Omental fat pad (tissue), 4 donors: Measurements from ENCODE around the gene SLC25A23. TPM values are rescaled to one million over a fixed set of nuclear protein-coding genes. Genes with fewer than 3 reads are reported as not detected.
A peak's percentile ranks its signal among the peaks of the same experiment; 100 is the strongest.
"Not testable (repeated sequence)": the region's sequence is repeated elsewhere in the genome, so short reads cannot be mapped to it uniquely, and the experiment has no call there.

Source experiments
- ATAC-seq: fragments of 150-250 bp; one replicate; pipeline ENCODE4 v1.9.1; 2016; ENCODE audit warnings: mild to moderate bottlenecking, moderate library complexity; ENCODE audit not compliant: low FRiP score
- DNase-seq: peaks from one replicate; pipeline ENCODE4 v3.0.0-alpha.2; 2019; ENCODE audit warnings: low spot score
- CTCF ChIP-seq, 3 donors: fragments of 450-650 bp; IDR thresholded peaks; one replicate each; pipeline ENCODE4 v1.5.1; 2016 to 2017; ENCODE audit warnings: antibody characterized with exemption in 3 of 3, mild to moderate bottlenecking in 3 of 3, moderate library complexity in 2 of 3
- total RNA-seq, 4 donors: library from RNA; depleted of rRNA; stranded (reverse); fragments of >200 nt; gene quantifications; one replicate each; pipeline ENCODE4 v1.1.0, GENCODE V29; 2016

SLC25A23 gene
- total RNA-seq, 4 donors from 2014 or later = 24.6 to 28.7 (median 26.3) TPM

DNA sequence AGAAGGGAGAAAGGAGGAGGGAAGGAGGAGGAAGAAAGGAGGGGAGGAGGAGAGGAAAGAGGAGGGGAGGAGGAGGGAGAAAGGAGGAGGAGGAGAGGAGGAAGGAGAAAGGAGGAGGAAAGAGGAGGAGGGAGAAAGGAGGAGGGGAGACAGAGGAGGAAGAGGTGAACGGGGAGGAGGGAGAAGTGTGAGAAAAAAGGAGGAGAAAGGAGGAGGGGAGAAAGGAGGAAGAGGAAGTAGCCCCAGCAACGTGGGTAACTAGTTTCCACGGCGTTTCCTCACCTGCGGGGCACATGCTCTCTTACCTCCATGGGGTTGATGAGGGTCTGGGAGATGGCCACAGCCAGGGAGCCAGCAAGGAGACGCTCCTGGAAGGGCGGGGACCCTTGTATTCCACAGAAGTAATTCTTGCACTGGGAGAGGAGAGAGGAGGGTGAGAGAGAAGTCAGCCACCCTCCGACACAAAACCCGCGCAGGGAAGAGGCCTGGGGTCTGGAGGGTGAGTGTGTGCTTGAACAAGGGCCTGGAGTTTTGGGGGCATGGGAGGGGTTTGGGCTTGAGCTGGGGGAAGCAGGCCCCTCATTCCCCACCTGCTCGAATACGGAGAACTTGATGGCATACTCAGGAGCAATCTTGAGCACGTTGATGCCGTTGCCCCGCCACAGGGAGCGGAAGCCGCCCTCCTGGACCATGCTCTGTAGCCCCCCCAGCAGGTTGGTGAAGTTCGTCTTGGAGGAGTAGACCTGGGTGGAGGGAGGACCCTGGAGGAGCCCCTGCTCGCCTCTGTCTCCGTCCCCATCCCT is 30.0 kb downstream of the SLC25A23 start:
- no peak for TF ChIP-seq CTCF (IDR thresholded peaks at IDR 0.05)
- ATAC-seq = no peak

DNA sequence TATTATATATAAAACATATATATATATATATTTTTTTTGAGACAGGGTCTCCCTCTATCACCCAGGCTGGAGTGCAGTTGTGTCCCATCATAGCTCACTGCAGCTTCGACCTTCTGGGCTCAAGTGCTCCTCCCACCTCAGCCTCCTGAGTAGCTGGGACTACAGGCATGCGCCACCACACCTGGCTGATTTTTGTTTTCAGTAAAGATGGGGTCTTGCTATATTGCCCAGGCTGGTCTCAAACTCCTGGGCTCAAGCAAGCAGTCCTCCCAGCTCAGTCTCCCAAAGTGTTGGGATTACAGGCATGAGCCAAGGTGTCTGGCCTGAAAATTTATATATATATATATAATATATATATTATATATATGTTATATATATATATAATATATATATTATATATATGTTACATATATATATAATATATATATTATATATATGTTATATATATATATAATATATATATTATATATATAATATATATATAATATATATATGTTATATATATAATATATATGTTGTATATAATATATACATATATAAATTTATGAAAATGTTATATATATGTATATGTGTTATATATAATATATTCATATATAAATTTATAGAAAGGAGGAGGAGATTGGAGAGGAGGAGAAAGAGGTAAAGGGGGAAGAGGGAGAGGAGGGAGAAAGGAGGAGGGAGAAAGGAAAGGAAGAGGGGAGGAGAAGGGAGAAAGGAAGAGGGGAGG is 30.7 kb downstream of the SLC25A23 start:
- not testable (repeated sequence) for DNase-seq, ATAC-seq

More for the DNA sequence above, 30.0 kb downstream of the SLC25A23 start:
- DNase-seq = no peak

- TF ChIP-seq CTCF (IDR thresholded peaks at IDR 0.05) = no peak
- DNase-seq (no peak), ATAC-seq (no peak)
These were observed 32.5 kb downstream of the SLC25A23 start for GRCh38 chr19:6427131-6427530.

GRCh38 chr19:6425732-6426620 is 33.6 kb downstream of the SLC25A23 start:
- DNase-seq = no peak
- ATAC-seq = no peak
- no peak for TF ChIP-seq CTCF (IDR thresholded peaks at IDR 0.05)

GRCh38 chr19:6424939-6425731 is 34.5 kb downstream of the SLC25A23 start:
- ATAC-seq (peak; percentile 96), DNase-seq (peak; percentile 99)
- no peak for TF ChIP-seq CTCF (IDR thresholded peaks at IDR 0.05)

DNA sequence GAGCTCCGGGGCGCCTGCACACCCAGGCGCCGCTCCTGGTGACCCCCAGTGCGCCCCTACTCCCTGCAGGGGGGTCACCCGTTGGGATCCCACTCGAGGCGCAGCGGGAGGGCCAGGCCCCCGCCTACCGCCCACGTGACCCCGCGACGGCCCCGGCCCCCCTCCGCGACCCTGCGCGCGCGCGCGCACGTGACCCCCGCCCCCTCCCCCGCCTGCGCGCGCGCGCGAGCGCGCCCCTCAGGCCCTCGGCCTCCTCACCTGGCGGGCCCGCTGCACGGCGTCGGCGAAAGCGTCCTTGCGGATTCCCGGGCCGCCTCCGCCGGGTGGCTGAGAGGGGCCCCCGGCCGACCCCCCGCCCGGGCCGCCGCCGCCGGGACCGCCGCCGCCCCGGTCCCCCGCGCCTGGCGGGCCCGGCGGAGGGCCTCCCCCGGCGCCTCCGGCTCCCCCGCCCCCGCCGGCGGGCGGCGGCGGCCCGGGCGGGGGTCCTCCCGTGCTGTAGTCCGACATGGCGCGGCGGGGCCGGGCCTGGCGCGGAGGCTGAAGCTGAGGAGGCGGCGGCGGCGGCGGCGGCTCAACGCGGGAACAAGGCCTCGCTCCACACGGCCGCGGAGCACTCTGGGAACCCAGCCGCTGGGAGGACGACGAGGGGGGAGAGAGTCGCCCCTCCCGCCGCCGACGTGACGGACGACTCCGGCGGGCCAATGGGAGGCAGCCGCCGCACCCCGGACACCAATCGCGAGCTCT is 35.2 kb downstream of the SLC25A23 start, which contains the start of gene KHSRP:
KHSRP (minus strand) TSS at position 617 of the 744 bp plus-strand sequence; CDS start at position 507, 110 bp downstream.
- ATAC-seq = no peak
- DNase-seq = no peak
- TF ChIP-seq CTCF (IDR thresholded peaks at IDR 0.05) = no peak
